HG03060 (cell line): ENCODE measurements around the gene ZNF609.

Experiments
- ATAC-seq: cut with Tn5 transposase; IDR thresholded peaks from one replicate; pipeline ENCODE4 v1.9.1; 2021; ENCODE audit warnings: low read depth, moderate number of reproducible peaks; ENCODE audit not compliant: unreplicated experiment

The ZNF609 gene

GRCh38 chr15:64535460-64536243 lies 75.3 kb downstream of the ZNF609 start:
- ATAC-seq: no peak

- ATAC-seq: no peak
Observed at GRCh38 chr15:64536244-64536836, 76.0 kb downstream of the ZNF609 start.

- no peak for ATAC-seq
Observed at GRCh38 chr15:64542091-64542490, 81.7 kb downstream of the ZNF609 start.

GRCh38 chr15:64544450-64544849 lies 84.1 kb downstream of the ZNF609 start:
- ATAC-seq: no peak

- ATAC-seq: no peak
Observed at GRCh38 chr15:64547275-64547674, 86.9 kb downstream of the ZNF609 start.

GRCh38 chr15:64548235-64548634 lies 87.9 kb downstream of the ZNF609 start:
- no peak for ATAC-seq

GRCh38 chr15:64549860-64550259 lies 89.5 kb downstream of the ZNF609 start:
- no peak for ATAC-seq

GRCh38 chr15:64552281-64552948 lies 92.0 kb downstream of the ZNF609 start:
- ATAC-seq: no peak

- ATAC-seq: no peak
Observed at GRCh38 chr15:64558460-64559179, 98.2 kb downstream of the ZNF609 start.

- no peak for ATAC-seq
Observed at GRCh38 chr15:64559243-64559642, 98.9 kb downstream of the ZNF609 start.

- no peak for ATAC-seq
Observed at GRCh38 chr15:64560501-64560900, 100.1 kb downstream of the ZNF609 start.

- no peak for ATAC-seq
Observed at GRCh38 chr15:64560998-64561397, 100.6 kb downstream of the ZNF609 start.

- no peak for ATAC-seq
Observed at GRCh38 chr15:64562003-64562640, 101.7 kb downstream of the ZNF609 start.

- no peak for ATAC-seq
Observed at GRCh38 chr15:64566102-64566501, 105.7 kb downstream of the ZNF609 start.

GRCh38 chr15:64566629-64567427 lies 106.5 kb downstream of the ZNF609 start:
- ATAC-seq: no peak

GRCh38 chr15:64568765-64569164 lies 108.4 kb downstream of the ZNF609 start:
- no peak for ATAC-seq

- no peak for ATAC-seq
Observed at GRCh38 chr15:64571857-64572291, 111.5 kb downstream of the ZNF609 start.

- no peak for ATAC-seq
Observed at GRCh38 chr15:64572856-64573255, 112.5 kb downstream of the ZNF609 start.

GRCh38 chr15:64574301-64575017 lies 114.1 kb downstream of the ZNF609 start:
- ATAC-seq: no peak
